ENCODE results near the gene KMT2C. TPM values are rescaled to one million over a fixed set of nuclear protein-coding genes. Genes with fewer than 3 reads are reported as not detected.

Gene KMT2C
- total and polyA plus RNA-seq, 10 of the 15 experiments (the other 5 are each of a cell fraction or from before 2014, with no cell fraction given): 3.3 to 45.2 (median 19.2) TPM

GRCh38 chr7:152347888-152348287 is 87.9 kb downstream of the KMT2C start:
- Histone ChIP-seq H4K20me1 (ENCODE audit: control insufficient read depth, insufficient read depth) (peaks cover 3% of the 10 kb centered on the region; the same call in 1 of the 2 replicates), H3K9ac (ENCODE audit: control insufficient read depth, insufficient read depth, low read length) (no peak overlapping the region), H2AFZ (ENCODE audit: control insufficient read depth, low read depth, low read length) (no peak overlapping the region), H3K27me3 (replicated peaks in 1 of 2; ENCODE audit: control insufficient read depth in 2 of 2, insufficient read depth in 2 of 2, low read length in 1 of 2) (no peaks in the 10 kb centered on the region), H3K36me3 (ENCODE audit: control insufficient read depth in 2 of 2, insufficient read depth in 2 of 2, low read length in 1 of 2) (peaks cover 0 to 13% of the 10 kb centered on the region in 2 experiments; a peak in 1 of 4 replicates), H3K4me1 (ENCODE audit: control insufficient read depth, insufficient read depth, low read length) (peaks cover 13% of the 10 kb centered on the region; the same call in 1 of the 2 replicates), H3K4me2 (ENCODE audit: control insufficient read depth, insufficient read depth) (no peak overlapping the region), H3K27ac (ENCODE audit: control insufficient read depth, insufficient read depth) (no peak overlapping the region), H3K79me2 (ENCODE audit: control insufficient read depth, insufficient read depth, low read length) (peaks cover 20% of the 10 kb centered on the region), H3K9me3 (replicated peaks; ENCODE audit: control insufficient read depth, insufficient read depth, low read length) (peaks cover 12% of the 10 kb centered on the region), H3K4me3 (no peak overlapping the region)
- no peak for DNase-seq (ENCODE audit: low read depth, low spot score)
- intact Hi-C loops (cut with micrococcal nuclease; ENCODE audit: unreplicated experiment) (no loop called here), in situ Hi-C loops (cut with MboI) (no loop called here)
- ChIA-PET SMC1A (ENCODE audit: uncharacterized antibody, unreplicated experiment) (no interaction called here), CTCF (interaction anchor here (1.0 kb wide), 1 partner anchor 15 kb away, joined by 3 read pairs; no protein-coding TSS in a partner anchor), RAD21 (ENCODE audit: unreplicated experiment) (no interaction called here), POLR2A (no interaction called here)
- FAIRE-seq: no peak
- no peak for ATAC-seq
- 94% methylated on average over 2 of the region's 2 CpGs for WGBS (ENCODE audit: insufficient coverage, insufficient replicate concordance, low lambda C conversion rate, missing lambda C conversion rate)
- no TSS peak for BruUV-seq (replicated peaks)
- TF ChIP-seq BMI1 (IDR thresholded peaks at IDR 0.05; ENCODE audit: borderline replicate concordance) (no peak), CTCF (IDR thresholded peaks at IDR 0.05 in 2 of 3, conservative IDR thresholded peaks at IDR 0.05 in 1 of 3; ENCODE audit: control insufficient read depth in 2 of 3, extremely low read depth in 1 of 3, insufficient read depth in 1 of 3, low read depth in 3 of 3, low read length in 3 of 3) (no peak), MEF2A (IDR thresholded peaks at IDR 0.05; ENCODE audit: insufficient read depth, low read depth, low read length) (no peak), IRF5 (IDR thresholded peaks at IDR 0.05; ENCODE audit: borderline replicate concordance) (no peak), EGR1 (IDR thresholded peaks at IDR 0.05; ENCODE audit: borderline replicate concordance in 1 of 2, low read depth in 2 of 2, low read length in 2 of 2) (no peak), STAT1 (conservative IDR thresholded peaks at IDR 0.05) (no peak), LARP7 (IDR thresholded peaks at IDR 0.05) (no peak)

Data from GM12878 (cell line).